ENCODE measurements around the gene SH3BP2. TPM values are rescaled to one million over a fixed set of nuclear protein-coding genes. Genes with fewer than 3 reads are reported as not detected.
A peak's percentile ranks its signal among the peaks of the same experiment; 100 is the strongest.

SH3BP2 gene
- polyA plus RNA-seq, 1 of the 3 experiments (the other 2 are of a cell fraction) = 25.2 TPM

DNA sequence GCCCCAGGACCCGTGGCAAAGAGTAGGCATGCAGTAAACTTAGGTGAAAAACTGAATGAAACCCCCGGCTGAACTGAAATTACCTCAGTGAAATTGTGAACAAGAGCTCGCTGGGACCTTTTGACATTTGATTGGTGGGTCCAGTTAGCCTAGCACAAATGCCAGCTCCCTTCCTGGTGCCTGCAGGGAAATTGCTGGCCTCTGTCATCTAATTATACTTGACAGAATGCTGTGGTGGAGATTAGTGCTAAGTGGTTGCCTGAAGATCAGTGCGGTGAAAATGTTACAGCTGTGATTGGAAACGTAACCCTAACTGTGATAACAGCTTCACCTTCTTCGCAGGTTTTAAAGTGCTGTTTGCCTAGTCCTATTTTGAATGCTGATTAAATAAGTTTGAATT, 93.7 kb downstream of the SH3BP2 start:
- H3K27ac ChIP-seq (ENCODE audit: low read depth in 2 of 2, low read length in 1 of 2) = peak overlapping the region in 1 of 2 experiments; percentile 83; a peak in 3 of 4 replicates
- H3K79me2 ChIP-seq (ENCODE audit: insufficient read depth) = peaks cover 81% of the 10 kb centered on the region
- no peak overlapping the region for H3K4me2 ChIP-seq
- H4K20me1 ChIP-seq (ENCODE audit: insufficient read depth) = peaks cover 17% of the 10 kb centered on the region
- peak; percentile 80 for DNase-seq
- H3K9ac ChIP-seq = no peak overlapping the region
- H3F3A ChIP-seq (replicated peaks; ENCODE audit: insufficient read depth) = peaks cover 6% of the 10 kb centered on the region
- H3K36me3 ChIP-seq (replicated peaks in 1 of 2; ENCODE audit: control insufficient read depth in 1 of 2, insufficient read depth in 2 of 2, low read length in 1 of 2) = peaks cover 27 to 64% of the 10 kb centered on the region in 2 experiments
- H3K4me3 ChIP-seq (ENCODE audit: low read depth in 2 of 2, low read length in 1 of 2) = no peak overlapping the region
- H3K9me3 ChIP-seq = no peaks in the 10 kb centered on the region
- H2AFZ ChIP-seq (ENCODE audit: low read depth) = no peak overlapping the region
- TF ChIP-seq TEAD4 (IDR thresholded peaks at IDR 0.05; ENCODE audit: borderline replicate concordance, insufficient read depth) (0 out of 2 replicates have a peak, but pooled peaks have one; percentile 14), MXI1 (IDR thresholded peaks at IDR 0.05; ENCODE audit: low read depth, low read length) (peak; percentile 70; the same call in 1 of the 2 replicates), RCOR1 (IDR thresholded peaks at IDR 0.05; ENCODE audit: low read length) (peak; percentile 95), RAD21 (IDR thresholded peaks at IDR 0.05; ENCODE audit: low read length) (peak; percentile 37), FOXJ3 (CRISPR knock-in tag; IDR thresholded peaks at IDR 0.05) (peak; percentile 91), SMC3 (IDR thresholded peaks at IDR 0.05; ENCODE audit: low read depth, low read length) (no peak), EP300 (IDR thresholded peaks at IDR 0.05; ENCODE audit: borderline replicate concordance in 1 of 2, low read depth in 1 of 2, low read length in 1 of 2) (peak in 1 of 2 experiments; percentile 97; a peak in 3 of 4 replicates), TCF12 (IDR thresholded peaks at IDR 0.05) (peak; percentile 92), RFX5 (IDR thresholded peaks at IDR 0.05; ENCODE audit: low read length) (peak; percentile 49; the same call in 1 of the 2 replicates), CHD2 (IDR thresholded peaks at IDR 0.05; ENCODE audit: low read length, partially characterized antibody) (peak; percentile 84), POLR2AphosphoS5 (IDR thresholded peaks at IDR 0.05; ENCODE audit: low read depth, low read length) (peak; percentile 68; the same call in 1 of the 2 replicates), SIN3A (IDR thresholded peaks at IDR 0.05; ENCODE audit: borderline replicate concordance, low read depth, low read length) (no peak), GATA2 (CRISPR knock-in tag; IDR thresholded peaks at IDR 0.05) (peak; percentile 93), TAF1 (IDR thresholded peaks at IDR 0.05; ENCODE audit: borderline replicate concordance, low read depth, low read length) (no peak)
- TF ChIP-seq, protein P1, sequence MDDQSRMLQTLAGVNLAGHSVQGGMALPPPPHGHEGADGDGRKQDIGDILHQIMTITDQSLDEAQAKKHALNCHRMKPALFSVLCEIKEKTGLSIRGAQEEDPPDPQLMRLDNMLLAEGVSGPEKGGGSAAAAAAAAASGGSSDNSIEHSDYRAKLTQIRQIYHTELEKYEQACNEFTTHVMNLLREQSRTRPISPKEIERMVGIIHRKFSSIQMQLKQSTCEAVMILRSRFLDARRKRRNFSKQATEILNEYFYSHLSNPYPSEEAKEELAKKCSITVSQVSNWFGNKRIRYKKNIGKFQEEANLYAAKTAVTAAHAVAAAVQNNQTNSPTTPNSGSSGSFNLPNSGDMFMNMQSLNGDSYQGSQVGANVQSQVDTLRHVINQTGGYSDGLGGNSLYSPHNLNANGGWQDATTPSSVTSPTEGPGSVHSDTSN (IDR thresholded peaks at IDR 0.05) = peak; percentile 84
- H3K27me3 ChIP-seq (ENCODE audit: insufficient read depth) = no peaks in the 10 kb centered on the region
- ChIA-PET CTCF (interaction anchor here (0.6 to 1.5 kb wide), 7 partner anchors 11 to 666 kb away, joined by 3 to 4 read pairs (median 3); no protein-coding TSS in a partner anchor), POLR2A (interaction anchor here (0.5 to 1.3 kb wide), 6 partner anchors 15 to 624 kb away, joined by 3 to 7 read pairs (median 4); partner anchors contain the start of gene MXD4)
- H3K9me2 ChIP-seq = no peaks in the 10 kb centered on the region
- H3K4me1 ChIP-seq (ENCODE audit: control insufficient read depth in 1 of 2, insufficient read depth in 2 of 2, low read depth in 1 of 2, low read length in 1 of 2) = peaks cover 0 to 22% of the 10 kb centered on the region in 2 experiments; a peak in 2 of 4 replicates
- WGBS (ENCODE audit: low lambda C conversion rate) = 37% methylated on average over 6 of the region's 6 CpGs

DNA sequence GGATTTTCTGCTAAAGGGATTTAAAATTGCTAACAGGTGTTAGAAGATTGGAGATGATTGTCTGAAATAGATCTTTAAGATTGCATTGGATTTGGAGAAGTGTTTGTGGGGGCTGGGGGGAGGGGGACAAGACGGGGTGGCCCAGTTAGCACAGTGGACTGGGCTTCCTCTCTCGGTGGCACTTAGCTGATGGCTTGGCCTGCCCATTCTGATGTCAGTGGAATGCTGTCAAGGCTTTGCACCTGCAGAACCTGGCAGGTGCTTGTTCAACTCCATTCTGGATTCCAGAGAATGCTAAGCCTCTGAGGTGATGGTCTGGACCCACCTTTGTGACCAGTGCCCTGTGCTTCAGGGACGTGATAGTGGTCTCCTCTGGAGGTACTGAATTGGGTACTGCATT, 94.5 kb downstream of the SH3BP2 start:
- Histone ChIP-seq H3K79me2 (ENCODE audit: insufficient read depth) (peaks cover 80% of the 10 kb centered on the region), H3K4me2 (no peak overlapping the region), H3K4me1 (ENCODE audit: control insufficient read depth in 1 of 2, insufficient read depth in 2 of 2, low read depth in 1 of 2, low read length in 1 of 2) (peaks cover 0 to 22% of the 10 kb centered on the region in 2 experiments; a peak in 2 of 4 replicates), H4K20me1 (ENCODE audit: insufficient read depth) (peaks cover 17% of the 10 kb centered on the region), H3F3A (replicated peaks; ENCODE audit: insufficient read depth) (peaks cover 3% of the 10 kb centered on the region), H2AFZ (ENCODE audit: low read depth) (no peak overlapping the region), H3K9ac (no peak overlapping the region), H3K9me3 (no peaks in the 10 kb centered on the region), H3K4me3 (ENCODE audit: low read depth in 2 of 2, low read length in 1 of 2) (no peak overlapping the region), H3K27ac (ENCODE audit: low read depth in 2 of 2, low read length in 1 of 2) (peak overlapping the region in 1 of 2 experiments; percentile 78; a peak in 2 of 4 replicates), H3K9me2 (no peaks in the 10 kb centered on the region), H3K27me3 (ENCODE audit: insufficient read depth) (no peaks in the 10 kb centered on the region), H3K36me3 (replicated peaks in 1 of 2; ENCODE audit: control insufficient read depth in 1 of 2, insufficient read depth in 2 of 2, low read length in 1 of 2) (peaks cover 23 to 56% of the 10 kb centered on the region in 2 experiments)
- POLR2A ChIA-PET = interaction anchor here (0.5 to 1.3 kb wide), 4 partner anchors 14 to 89 kb away, joined by 3 to 7 read pairs (median 4); no protein-coding TSS in a partner anchor
- TF ChIP-seq POLR2AphosphoS5 (IDR thresholded peaks at IDR 0.05; ENCODE audit: low read depth, low read length) (no peak), TCF12 (IDR thresholded peaks at IDR 0.05) (no peak), RFX5 (IDR thresholded peaks at IDR 0.05; ENCODE audit: low read length) (no peak), SIN3A (IDR thresholded peaks at IDR 0.05; ENCODE audit: borderline replicate concordance, low read depth, low read length) (no peak), RXRA (IDR thresholded peaks at IDR 0.05; ENCODE audit: borderline replicate concordance, low read depth) (no peak), ELF1 (IDR thresholded peaks at IDR 0.05) (no peak), FOSL2 (IDR thresholded peaks at IDR 0.05; ENCODE audit: borderline replicate concordance, low read depth) (no peak), FOXJ3 (CRISPR knock-in tag; IDR thresholded peaks at IDR 0.05) (no peak), TEAD4 (IDR thresholded peaks at IDR 0.05; ENCODE audit: borderline replicate concordance, insufficient read depth) (no peak), GATA2 (CRISPR knock-in tag; IDR thresholded peaks at IDR 0.05) (no peak), GABPA (IDR thresholded peaks at IDR 0.05; ENCODE audit: low read depth) (no peak), SMC3 (IDR thresholded peaks at IDR 0.05; ENCODE audit: low read depth, low read length) (no peak), RCOR1 (IDR thresholded peaks at IDR 0.05; ENCODE audit: low read length) (no peak), YY1 (IDR thresholded peaks at IDR 0.05; ENCODE audit: low read depth) (no peak)
- TF ChIP-seq, protein P1 (IDR thresholded peaks at IDR 0.05) = no peak
- TF ChIP-seq, protein P2, sequence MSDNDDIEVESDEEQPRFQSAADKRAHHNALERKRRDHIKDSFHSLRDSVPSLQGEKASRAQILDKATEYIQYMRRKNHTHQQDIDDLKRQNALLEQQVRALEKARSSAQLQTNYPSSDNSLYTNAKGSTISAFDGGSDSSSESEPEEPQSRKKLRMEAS (IDR thresholded peaks at IDR 0.05; ENCODE audit: low read depth) = no peak
- TF ChIP-seq, protein P3, sequence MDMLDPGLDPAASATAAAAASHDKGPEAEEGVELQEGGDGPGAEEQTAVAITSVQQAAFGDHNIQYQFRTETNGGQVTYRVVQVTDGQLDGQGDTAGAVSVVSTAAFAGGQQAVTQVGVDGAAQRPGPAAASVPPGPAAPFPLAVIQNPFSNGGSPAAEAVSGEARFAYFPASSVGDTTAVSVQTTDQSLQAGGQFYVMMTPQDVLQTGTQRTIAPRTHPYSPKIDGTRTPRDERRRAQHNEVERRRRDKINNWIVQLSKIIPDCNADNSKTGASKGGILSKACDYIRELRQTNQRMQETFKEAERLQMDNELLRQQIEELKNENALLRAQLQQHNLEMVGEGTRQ (IDR thresholded peaks at IDR 0.05; ENCODE audit: borderline replicate concordance, low read depth, low read length) = no peak
- CTCF ChIA-PET = interaction anchor here (1.1 to 1.4 kb wide), 2 partner anchors 23 to 68 kb away, joined by 3 read pairs; no protein-coding TSS in a partner anchor
- WGBS (ENCODE audit: low lambda C conversion rate) = 100% methylated on average over 2 of the region's 3 CpGs
- no peak for DNase-seq

Data from SK-N-SH (cell line).